HEK293 (cell line): Measurements from ENCODE around the gene APLP2.

Experiments
- CTCF ChIA-PET: fragments of 350-600 bp; formaldehyde crosslinking; extraction: SDS; loops from one replicate; lab custom pipeline; 2021; ENCODE audit warnings: antibody characterized with exemption; lab: Yijun Ruan, JAX
- POLR2A ChIA-PET: fragments of 300-600 bp; formaldehyde crosslinking; extraction: SDS; loops from one replicate; lab custom pipeline; 2020; ENCODE audit warnings: antibody characterized with exemption, inconsistent platforms; lab: Yijun Ruan, JAX
- H3K27ac ChIP-seq: fragments of 200-500 bp; sonication (Bioruptor generic); 2 replicates; pipeline ENCODE4 v1.5.1; 2014; ENCODE audit warnings: low read depth, low read length, control low read depth, inconsistent platforms; ENCODE audit errors: extremely low read depth
- H3K36me3 ChIP-seq, 2 experiments: fragments of 200-500 bp in 1 of 2; sonication (Bioruptor generic) in 1 of 2; 1 replicate in 1 of 2; 2 replicates in 1 of 2; pipeline ENCODE4 v1.5.1; 2014 to 2017; ENCODE audit warnings: inconsistent platforms in 2 of 2, low read length in 2 of 2; ENCODE audit not compliant: control insufficient read depth in 2 of 2, insufficient read depth in 1 of 2
- H3K4me1 ChIP-seq: fragments of 200-500 bp; sonication (Bioruptor generic); 2 replicates; pipeline ENCODE4 v1.5.1; 2014; ENCODE audit warnings: mild to moderate bottlenecking, low read length, inconsistent platforms; ENCODE audit not compliant: control insufficient read depth, insufficient read depth
- H3K4me3 ChIP-seq: 2 replicates; pipeline ENCODE4 v1.5.1; 2011; ENCODE audit warnings: low read depth, mild to moderate bottlenecking, control low read depth, low read length, moderate library complexity
- H3K9me3 ChIP-seq: fragments of 200-500 bp; sonication (Bioruptor generic); 2 replicates; pipeline ENCODE4 v1.5.1; 2014; ENCODE audit warnings: low read depth, low read length, inconsistent platforms; ENCODE audit not compliant: control insufficient read depth, insufficient read depth
- FEZF1 ChIP-seq: fragments of 450-650 bp; formaldehyde crosslinking; IDR thresholded peaks from 2 replicates; pipeline ENCODE4 v1.5.1; 2016; ENCODE audit warnings: missing biosample characterization, missing genetic modification characterization
- GLIS1 ChIP-seq: fragments of 450-650 bp; formaldehyde crosslinking; IDR thresholded peaks from 2 replicates; pipeline ENCODE4 v1.5.1; 2016; ENCODE audit warnings: missing biosample characterization, missing genetic modification characterization
- MYNN ChIP-seq: fragments of 450-650 bp; formaldehyde crosslinking; IDR thresholded peaks from 2 replicates; pipeline ENCODE4 v1.5.1; 2016; ENCODE audit warnings: missing biosample characterization, missing genetic modification characterization, borderline replicate concordance
- SCRT1 ChIP-seq: fragments of 450-650 bp; formaldehyde crosslinking; IDR thresholded peaks from 2 replicates; pipeline ENCODE4 v1.5.1; 2016; ENCODE audit warnings: missing biosample characterization, missing genetic modification characterization, borderline replicate concordance
- TCF7L2 ChIP-seq: IDR thresholded peaks from 2 replicates; pipeline ENCODE4 v1.6.1; 2011; ENCODE audit warnings: low read depth, mild to moderate bottlenecking, inconsistent platforms, low read length, moderate library complexity, borderline replicate concordance
- YY1 ChIP-seq: fragments of 450-650 bp; formaldehyde crosslinking; IDR thresholded peaks from 2 replicates; pipeline ENCODE4 v1.5.1; 2018; ENCODE audit warnings: missing biosample characterization, missing genetic modification characterization
- ZBTB21 ChIP-seq: fragments of 450-650 bp; formaldehyde crosslinking; IDR thresholded peaks from 2 replicates; pipeline ENCODE4 v1.5.1; 2017; ENCODE audit warnings: missing biosample characterization, missing genetic modification characterization
- ZBTB8A ChIP-seq: fragments of 450-650 bp; formaldehyde crosslinking; IDR thresholded peaks from 2 replicates; pipeline ENCODE4 v1.5.1; 2016; ENCODE audit warnings: missing biosample characterization, missing genetic modification characterization
- ZEB2 ChIP-seq: fragments of 450-650 bp; formaldehyde crosslinking; IDR thresholded peaks from 2 replicates; pipeline ENCODE4 v1.5.1; 2016; ENCODE audit warnings: missing biosample characterization, missing genetic modification characterization
- ZNF112 ChIP-seq: fragments of 450-650 bp; formaldehyde crosslinking; IDR thresholded peaks from 2 replicates; pipeline ENCODE4 v1.5.0; 2017; ENCODE audit warnings: missing biosample characterization, missing genetic modification characterization
- ZNF146 ChIP-seq: fragments of 450-650 bp; formaldehyde crosslinking; IDR thresholded peaks from 2 replicates; pipeline ENCODE4 v1.5.1; 2016; ENCODE audit warnings: missing biosample characterization, missing genetic modification characterization
- ZNF324 ChIP-seq: fragments of 450-650 bp; formaldehyde crosslinking; IDR thresholded peaks from 2 replicates; pipeline ENCODE4 v1.5.1; 2016; ENCODE audit warnings: missing biosample characterization, missing genetic modification characterization
- ZNF610 ChIP-seq: fragments of 450-650 bp; formaldehyde crosslinking; IDR thresholded peaks from 2 replicates; pipeline ENCODE4 v1.5.1; 2016; ENCODE audit warnings: missing biosample characterization, missing genetic modification characterization, borderline replicate concordance
- ZNF623 ChIP-seq: fragments of 450-650 bp; formaldehyde crosslinking; IDR thresholded peaks from 2 replicates; pipeline ENCODE4 v1.5.1; 2016; ENCODE audit warnings: missing biosample characterization, missing genetic modification characterization
- TF ChIP-seq, protein P1 (sequence below): fragments of 450-650 bp; IDR thresholded peaks from 2 replicates; pipeline ENCODE4 v1.5.1; 2018; ENCODE audit warnings: missing biosample characterization, mild to moderate bottlenecking, missing genetic modification characterization
- TF ChIP-seq, protein P2 (sequence below): fragments of 450-650 bp; formaldehyde crosslinking; IDR thresholded peaks from 2 replicates; pipeline ENCODE4 v1.5.1; 2016; ENCODE audit warnings: missing biosample characterization, missing genetic modification characterization
- TF ChIP-seq, protein P3 (sequence below): fragments of 450-650 bp; formaldehyde crosslinking; conservative IDR thresholded peaks from 2 replicates; pipeline ENCODE4 v1.5.1; 2016; ENCODE audit warnings: low read depth, missing biosample characterization, missing genetic modification characterization
- TF ChIP-seq, protein P4 (sequence below): fragments of 450-650 bp; formaldehyde crosslinking; IDR thresholded peaks from 2 replicates; pipeline ENCODE4 v1.5.1; 2016; ENCODE audit warnings: missing biosample characterization, missing genetic modification characterization, low read depth
- TF ChIP-seq, protein P5 (sequence below): fragments of 450-650 bp; formaldehyde crosslinking; IDR thresholded peaks from 2 replicates; pipeline ENCODE4 v1.5.1; 2016; ENCODE audit warnings: missing biosample characterization, missing genetic modification characterization

Gene APLP2

DNA sequence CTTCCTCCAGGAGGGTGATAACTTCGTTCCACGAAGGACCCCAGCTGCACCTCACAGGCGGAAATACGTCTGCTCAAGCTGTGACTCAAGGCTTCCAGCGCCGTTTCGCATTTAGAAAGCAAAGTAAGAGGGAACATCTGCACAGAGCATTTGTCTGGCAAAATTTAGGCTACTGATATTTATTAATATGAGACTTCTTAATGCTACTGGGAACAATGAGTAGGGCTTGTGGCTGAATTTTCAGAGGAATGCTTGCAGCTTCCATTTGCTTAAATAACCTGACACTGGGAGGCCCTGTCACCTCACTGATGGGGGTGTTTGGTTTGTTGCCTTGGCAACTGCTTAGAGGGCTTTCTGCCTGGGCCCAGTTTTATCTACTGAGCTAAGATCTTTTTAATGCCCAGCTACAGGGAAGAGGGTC lies 75.2 kb downstream of the APLP2 start:
- Histone ChIP-seq H3K9me3 (no peaks in the 10 kb centered on the region), H3K27ac (no peak overlapping the region), H3K36me3 (peaks cover 3 to 71% of the 10 kb centered on the region in 2 experiments; a peak in 2 of 3 replicates), H3K4me1 (no peaks in the 10 kb centered on the region), H3K4me3 (no peak overlapping the region)
- TF ChIP-seq TCF7L2 (no peak), ZBTB8A (no peak), ZNF146 (tag by site-specific recombination) (no peak), YY1 (tag by site-specific recombination) (no peak), ZBTB21 (no peak), ZNF623 (no peak), MYNN (tag by site-specific recombination) (no peak), ZNF112 (tag by site-specific recombination) (no peak), GLIS1 (tag by site-specific recombination) (no peak), ZNF324 (tag by site-specific recombination) (no peak), ZNF610 (no peak), FEZF1 (tag by site-specific recombination) (no peak), ZEB2 (tag by site-specific recombination) (no peak), SCRT1 (tag by site-specific recombination) (no peak)
- TF ChIP-seq, protein P1, sequence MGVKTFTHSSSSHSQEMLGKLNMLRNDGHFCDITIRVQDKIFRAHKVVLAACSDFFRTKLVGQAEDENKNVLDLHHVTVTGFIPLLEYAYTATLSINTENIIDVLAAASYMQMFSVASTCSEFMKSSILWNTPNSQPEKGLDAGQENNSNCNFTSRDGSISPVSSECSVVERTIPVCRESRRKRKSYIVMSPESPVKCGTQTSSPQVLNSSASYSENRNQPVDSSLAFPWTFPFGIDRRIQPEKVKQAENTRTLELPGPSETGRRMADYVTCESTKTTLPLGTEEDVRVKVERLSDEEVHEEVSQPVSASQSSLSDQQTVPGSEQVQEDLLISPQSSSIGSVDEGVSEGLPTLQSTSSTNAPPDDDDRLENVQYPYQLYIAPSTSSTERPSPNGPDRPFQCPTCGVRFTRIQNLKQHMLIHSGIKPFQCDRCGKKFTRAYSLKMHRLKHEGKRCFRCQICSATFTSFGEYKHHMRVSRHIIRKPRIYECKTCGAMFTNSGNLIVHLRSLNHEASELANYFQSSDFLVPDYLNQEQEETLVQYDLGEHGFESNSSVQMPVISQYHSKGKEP (tag by site-specific recombination), result no peak
- TF ChIP-seq, protein P2, sequence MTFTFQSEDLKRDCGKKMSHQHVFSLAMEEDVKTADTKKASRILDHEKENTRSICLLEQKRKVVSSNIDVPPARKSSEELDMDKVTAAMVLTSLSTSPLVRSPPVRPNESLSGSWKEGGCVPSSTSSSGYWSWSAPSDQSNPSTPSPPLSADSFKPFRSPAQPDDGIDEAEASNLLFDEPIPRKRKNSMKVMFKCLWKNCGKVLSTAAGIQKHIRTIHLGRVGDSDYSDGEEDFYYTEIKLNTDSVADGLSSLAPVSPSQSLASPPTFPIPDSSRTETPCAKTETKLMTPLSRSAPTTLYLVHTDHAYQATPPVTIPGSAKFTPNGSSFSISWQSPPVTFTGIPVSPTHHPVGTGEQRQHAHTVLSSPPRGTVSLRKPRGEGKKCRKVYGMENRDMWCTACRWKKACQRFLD, result no peak
- TF ChIP-seq, protein P3, sequence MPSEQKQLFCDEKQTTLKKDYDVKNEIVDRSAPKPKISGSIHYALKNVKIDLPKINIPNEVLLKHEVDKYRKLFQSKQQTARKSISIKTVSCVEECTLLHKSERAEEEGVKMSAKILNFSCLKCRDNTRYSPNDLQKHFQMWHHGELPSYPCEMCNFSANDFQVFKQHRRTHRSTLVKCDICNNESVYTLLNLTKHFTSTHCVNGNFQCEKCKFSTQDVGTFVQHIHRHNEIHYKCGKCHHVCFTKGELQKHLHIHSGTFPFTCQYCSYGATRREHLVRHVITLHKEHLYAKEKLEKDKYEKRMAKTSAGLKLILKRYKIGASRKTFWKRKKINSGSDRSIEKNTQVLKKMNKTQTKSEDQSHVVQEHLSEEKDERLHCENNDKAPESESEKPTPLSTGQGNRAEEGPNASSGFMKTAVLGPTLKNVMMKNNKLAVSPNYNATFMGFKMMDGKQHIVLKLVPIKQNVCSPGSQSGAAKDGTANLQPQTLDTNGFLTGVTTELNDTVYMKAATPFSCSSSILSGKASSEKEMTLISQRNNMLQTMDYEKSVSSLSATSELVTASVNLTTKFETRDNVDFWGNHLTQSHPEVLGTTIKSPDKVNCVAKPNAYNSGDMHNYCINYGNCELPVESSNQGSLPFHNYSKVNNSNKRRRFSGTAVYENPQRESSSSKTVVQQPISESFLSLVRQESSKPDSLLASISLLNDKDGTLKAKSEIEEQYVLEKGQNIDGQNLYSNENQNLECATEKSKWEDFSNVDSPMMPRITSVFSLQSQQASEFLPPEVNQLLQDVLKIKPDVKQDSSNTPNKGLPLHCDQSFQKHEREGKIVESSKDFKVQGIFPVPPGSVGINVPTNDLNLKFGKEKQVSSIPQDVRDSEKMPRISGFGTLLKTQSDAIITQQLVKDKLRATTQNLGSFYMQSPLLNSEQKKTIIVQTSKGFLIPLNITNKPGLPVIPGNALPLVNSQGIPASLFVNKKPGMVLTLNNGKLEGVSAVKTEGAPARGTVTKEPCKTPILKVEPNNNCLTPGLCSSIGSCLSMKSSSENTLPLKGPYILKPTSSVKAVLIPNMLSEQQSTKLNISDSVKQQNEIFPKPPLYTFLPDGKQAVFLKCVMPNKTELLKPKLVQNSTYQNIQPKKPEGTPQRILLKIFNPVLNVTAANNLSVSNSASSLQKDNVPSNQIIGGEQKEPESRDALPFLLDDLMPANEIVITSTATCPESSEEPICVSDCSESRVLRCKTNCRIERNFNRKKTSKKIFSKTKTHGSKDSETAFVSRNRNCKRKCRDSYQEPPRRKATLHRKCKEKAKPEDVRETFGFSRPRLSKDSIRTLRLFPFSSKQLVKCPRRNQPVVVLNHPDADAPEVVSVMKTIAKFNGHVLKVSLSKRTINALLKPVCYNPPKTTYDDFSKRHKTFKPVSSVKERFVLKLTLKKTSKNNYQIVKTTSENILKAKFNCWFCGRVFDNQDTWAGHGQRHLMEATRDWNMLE, result no peak
- TF ChIP-seq, protein P4, sequence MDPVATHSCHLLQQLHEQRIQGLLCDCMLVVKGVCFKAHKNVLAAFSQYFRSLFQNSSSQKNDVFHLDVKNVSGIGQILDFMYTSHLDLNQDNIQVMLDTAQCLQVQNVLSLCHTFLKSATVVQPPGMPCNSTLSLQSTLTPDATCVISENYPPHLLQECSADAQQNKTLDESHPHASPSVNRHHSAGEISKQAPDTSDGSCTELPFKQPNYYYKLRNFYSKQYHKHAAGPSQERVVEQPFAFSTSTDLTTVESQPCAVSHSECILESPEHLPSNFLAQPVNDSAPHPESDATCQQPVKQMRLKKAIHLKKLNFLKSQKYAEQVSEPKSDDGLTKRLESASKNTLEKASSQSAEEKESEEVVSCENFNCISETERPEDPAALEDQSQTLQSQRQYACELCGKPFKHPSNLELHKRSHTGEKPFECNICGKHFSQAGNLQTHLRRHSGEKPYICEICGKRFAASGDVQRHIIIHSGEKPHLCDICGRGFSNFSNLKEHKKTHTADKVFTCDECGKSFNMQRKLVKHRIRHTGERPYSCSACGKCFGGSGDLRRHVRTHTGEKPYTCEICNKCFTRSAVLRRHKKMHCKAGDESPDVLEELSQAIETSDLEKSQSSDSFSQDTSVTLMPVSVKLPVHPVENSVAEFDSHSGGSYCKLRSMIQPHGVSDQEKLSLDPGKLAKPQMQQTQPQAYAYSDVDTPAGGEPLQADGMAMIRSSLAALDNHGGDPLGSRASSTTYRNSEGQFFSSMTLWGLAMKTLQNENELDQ, result no peak
- TF ChIP-seq, protein P5, sequence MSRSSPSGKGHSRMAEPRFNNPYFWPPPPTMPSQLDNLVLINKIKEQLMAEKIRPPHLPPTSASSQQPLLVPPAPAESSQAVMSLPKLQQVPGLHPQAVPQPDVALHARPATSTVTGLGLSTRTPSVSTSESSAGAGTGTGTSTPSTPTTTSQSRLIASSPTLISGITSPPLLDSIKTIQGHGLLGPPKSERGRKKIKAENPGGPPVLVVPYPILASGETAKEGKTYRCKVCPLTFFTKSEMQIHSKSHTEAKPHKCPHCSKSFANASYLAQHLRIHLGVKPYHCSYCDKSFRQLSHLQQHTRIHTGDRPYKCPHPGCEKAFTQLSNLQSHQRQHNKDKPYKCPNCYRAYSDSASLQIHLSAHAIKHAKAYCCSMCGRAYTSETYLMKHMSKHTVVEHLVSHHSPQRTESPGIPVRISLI (tag by site-specific recombination), result no peak
- POLR2A ChIA-PET, result interaction anchor here (0.5 to 0.6 kb wide), 2 partner anchors 41 to 161 kb away, joined by 3 read pairs; no protein-coding TSS in a partner anchor
- CTCF ChIA-PET, result interaction anchor here (0.7 to 1.9 kb wide), 4 partner anchors 8 to 359 kb away, joined by 3 to 7 read pairs (median 6); no protein-coding TSS in a partner anchor
